ENCODE measurements around the gene TBL1XR1.

Gene TBL1XR1

DNA sequence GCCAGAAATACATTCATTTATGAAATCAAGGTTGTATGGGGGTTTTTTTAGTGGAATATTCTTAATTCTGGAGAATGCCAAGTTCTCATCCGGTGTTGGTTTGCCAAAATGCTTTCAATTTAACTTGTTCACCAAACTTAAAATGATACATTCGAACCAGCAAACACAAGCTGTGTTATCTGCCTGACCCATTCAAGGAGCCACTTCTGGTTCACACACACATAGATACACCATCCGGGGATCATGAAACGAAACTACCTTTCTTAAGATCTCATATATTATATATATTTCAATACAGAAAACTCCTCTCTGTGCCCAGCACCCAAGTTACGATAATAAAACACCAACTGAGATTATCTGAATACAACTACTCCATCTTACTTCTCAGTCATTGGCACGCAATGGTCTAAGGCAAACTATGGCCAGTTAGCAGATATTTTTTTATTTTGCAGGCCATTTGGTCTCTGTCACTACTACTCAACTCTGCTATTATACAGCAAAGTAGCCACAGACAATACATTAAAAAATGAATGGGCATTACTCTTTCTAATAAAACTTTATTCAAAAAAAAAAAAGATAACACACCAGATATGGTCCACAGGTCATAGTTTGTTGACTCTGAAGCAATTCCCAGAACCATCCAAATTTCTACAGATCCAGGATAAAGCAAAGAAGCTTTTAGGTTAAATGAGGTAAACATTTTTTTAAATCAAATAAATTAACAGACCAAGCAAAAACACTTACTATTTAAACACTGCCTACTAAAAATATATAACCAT lies 89.6 kb downstream of the TBL1XR1 start:
- no peak for DNase-seq

DNA sequence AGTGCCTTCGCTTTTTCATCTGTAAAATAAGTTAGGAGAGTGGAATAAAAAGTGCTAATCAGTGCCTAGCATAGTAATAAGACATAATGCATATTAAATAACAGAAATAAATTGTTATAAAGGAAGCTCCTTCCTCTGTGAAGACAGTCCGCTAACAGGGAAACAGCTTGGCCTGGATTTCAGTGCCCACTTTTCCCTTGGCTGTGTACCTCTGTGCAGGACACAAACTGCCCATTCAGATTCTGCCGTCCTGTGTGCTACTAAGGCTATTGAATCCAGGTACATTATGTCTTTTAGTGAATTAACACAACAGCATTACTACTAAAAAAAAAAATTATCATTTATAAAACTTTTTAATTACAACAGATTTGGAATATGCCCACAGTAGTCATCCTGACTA lies 90.7 kb downstream of the TBL1XR1 start:
- DNase-seq, result no peak

GRCh38 chr3:177106184-177106583 lies 91.1 kb downstream of the TBL1XR1 start:
- no peak for DNase-seq

GRCh38 chr3:177105623-177106022 lies 91.7 kb downstream of the TBL1XR1 start:
- DNase-seq, result no peak

DNA sequence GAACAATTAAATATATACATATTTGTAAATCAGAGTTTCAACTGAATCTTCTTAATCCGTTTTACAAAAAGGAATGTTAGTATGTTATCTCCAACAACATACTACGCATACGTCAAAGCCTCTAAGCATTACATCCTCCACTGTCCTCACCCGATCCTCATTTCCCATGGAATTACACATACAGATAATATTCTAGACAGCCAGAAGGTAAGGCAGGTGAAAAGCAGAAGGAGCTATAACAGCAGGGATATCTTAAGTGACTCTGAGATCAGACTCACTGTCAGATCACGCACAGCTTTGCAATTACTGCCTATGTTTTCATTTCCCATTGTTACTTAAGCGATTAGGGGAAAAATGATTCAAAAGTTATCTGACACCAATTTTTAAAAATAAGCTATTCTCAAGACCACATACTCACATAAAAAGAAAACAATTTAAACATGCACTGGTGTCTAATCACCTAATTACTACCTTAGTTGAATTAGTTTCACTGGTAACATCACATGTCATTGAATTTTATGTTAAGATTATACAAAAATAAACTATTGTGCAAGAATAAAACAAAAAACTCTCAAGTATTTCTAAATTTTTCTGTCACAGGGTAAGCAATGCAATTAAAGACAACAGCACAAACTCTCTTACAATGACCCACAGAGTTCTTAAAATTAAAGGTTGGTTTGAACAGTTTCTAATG lies 92.8 kb downstream of the TBL1XR1 start:
- DNase-seq, result no peak

GRCh38 chr3:177102553-177102952 lies 94.7 kb downstream of the TBL1XR1 start:
- no peak for DNase-seq

DNA sequence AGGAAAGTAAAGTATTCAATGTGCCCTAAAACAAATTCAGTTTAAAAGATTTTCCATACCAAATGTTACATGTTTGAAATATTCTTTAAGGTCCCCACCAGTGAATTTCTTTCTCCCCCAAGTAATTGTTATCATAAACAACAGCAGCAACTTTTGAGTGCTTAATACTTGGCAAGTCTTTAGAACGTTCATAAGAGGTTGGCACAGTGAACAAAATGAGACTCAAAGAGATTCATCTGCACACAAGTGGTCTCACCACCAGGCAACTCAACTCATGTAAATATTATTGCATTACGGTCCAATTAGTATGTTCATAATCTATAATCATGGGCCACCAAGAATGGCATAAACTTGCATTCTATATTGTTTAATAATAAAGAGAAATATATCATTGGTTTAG lies 98.7 kb downstream of the TBL1XR1 start:
- no peak for DNase-seq

DNA sequence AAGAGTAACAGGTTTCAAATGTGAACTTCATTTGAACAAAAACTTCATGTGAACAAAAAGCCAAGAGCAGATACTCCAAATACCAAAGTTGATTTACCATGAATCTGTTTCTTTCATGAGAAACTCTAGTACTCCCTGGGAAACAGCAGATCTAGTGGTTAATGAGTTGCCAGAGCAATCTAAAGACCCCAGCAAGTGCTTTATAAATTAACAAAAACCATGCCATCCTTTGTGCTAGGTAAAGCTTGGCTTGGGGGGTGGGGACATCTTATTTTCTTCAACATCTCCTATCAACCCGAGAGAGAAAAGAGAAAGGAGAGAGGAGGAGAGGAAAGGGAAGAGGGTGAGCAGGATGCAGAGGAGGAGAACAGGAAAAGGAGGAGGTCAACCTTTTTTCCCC lies 100.7 kb downstream of the TBL1XR1 start:
- DNase-seq, result no peak

- DNase-seq, result no peak
Observed at GRCh38 chr3:177093966-177094365, 103.3 kb downstream of the TBL1XR1 start.

DNA sequence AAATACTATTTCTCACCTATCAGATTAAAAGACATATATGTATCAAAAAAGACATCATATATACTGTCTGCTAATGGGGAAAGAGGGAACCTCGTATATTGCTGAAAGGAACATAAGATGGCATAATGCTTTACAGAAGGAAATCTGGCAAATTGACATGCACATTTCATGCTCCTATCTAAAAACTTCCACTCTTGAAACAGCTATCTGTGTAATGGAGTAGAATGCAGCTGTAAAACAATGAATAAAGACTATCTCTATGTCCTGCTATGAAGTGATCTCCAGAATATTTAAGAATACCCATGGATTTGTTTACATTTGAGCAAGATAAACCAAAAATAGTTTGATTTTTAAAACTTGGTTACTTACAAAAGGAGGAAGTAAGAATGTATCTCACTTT lies 107.4 kb downstream of the TBL1XR1 start:
- no peak for DNase-seq

DNA sequence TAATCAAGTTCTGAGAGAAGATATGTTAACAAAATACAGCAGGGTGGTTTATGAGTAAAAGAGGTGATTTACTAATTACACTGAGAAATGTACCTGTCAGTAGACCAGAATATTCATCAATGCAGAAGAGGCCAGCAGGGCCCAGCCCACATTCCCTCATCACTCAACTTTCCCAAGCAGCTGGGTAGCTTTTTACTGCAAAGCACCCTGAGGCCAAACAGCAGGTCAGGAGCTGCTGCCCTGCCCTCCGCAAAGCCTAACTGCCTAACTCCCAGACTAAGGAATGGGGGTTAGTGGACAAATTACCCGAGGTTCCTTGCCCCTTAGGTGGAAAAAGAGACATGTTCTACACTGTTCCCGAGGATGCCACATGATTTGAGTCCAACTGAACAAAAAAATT lies 108.2 kb downstream of the TBL1XR1 start:
- DNase-seq, result no peak

GRCh38 chr3:177085794-177086193 lies 111.5 kb downstream of the TBL1XR1 start:
- no peak for DNase-seq

GRCh38 chr3:177084616-177085015 lies 112.7 kb downstream of the TBL1XR1 start:
- no peak for DNase-seq

DNA sequence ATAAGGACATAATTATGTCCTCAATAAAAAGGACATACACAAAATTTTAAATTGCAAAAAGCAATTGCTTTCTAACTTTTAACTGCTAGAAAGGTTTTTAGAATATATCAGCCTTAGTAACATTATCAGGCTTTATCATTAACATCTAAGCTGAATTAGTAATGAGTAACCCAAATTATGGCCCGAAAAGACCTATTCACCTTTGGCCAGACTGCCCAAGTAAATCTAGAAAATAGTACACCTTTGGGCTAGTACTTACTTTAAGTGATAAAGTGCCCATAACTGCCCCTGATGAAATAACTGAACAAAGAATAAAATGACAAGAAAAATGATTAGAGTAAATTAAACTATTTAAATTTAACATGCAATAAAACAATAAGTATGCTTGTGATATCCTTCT lies 117.2 kb downstream of the TBL1XR1 start:
- DNase-seq, result no peak

DNA sequence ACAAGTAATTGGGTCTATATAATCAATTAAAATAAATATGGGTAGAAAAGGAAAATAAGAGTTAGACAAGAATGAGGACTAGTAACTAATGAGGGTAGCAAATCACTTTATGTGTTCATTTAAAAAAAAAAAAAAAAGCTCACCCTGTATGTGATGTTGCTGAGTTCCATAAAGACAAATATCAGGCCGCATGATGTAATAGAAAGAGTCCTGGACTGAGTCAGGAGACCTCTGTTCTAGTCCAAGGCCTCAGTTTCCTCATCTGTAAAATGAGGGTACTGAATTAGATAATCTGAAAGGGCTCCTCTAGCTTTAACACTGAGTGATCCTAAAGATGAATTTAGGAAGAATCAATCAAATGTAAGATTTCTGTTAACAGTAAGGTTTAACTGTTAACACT lies 117.6 kb downstream of the TBL1XR1 start:
- DNase-seq, result no peak

- DNase-seq, result no peak
Observed at GRCh38 chr3:177071496-177072156, 125.7 kb downstream of the TBL1XR1 start.

DNA sequence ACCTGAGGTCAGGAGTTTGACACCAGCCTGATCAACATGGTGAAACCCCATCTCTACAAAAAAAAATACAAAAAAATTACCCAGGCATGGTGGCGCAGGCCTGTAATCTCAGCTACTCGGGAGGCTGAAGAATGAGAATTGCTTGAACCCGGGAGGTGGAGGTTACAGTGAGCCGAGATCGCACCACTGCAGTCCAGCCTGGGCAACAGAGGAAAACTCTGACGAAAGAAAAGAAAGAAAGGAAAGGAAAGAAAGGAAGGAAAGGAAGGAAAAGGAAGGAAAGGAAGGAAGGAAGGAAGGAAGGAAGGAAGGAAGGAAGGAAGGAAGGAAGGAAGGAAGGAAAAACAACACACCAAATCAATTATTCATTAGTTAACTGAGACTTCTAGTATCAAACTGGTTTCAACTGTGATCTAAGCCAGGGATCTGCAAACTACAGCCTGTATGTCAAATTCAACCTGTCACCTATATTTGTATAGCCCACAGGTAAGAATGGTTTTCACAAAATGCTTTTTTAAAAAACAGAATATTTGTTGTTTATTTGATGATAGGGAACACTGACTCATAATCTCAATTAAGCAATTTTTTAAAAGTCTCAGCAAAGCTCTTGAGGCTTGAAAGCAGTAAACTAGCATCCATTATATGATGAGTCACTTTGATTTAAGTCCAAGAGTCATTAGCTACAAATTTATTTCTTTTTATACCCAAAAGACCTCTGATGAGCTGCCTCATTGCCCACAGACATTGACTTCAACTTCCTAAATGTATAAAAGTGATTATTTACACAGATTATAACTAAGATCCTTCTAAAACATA lies 127.6 kb downstream of the TBL1XR1 start:
- DNase-seq, result no peak

GRCh38 chr3:177068967-177069366 lies 128.3 kb downstream of the TBL1XR1 start:
- DNase-seq, result no peak

DNA sequence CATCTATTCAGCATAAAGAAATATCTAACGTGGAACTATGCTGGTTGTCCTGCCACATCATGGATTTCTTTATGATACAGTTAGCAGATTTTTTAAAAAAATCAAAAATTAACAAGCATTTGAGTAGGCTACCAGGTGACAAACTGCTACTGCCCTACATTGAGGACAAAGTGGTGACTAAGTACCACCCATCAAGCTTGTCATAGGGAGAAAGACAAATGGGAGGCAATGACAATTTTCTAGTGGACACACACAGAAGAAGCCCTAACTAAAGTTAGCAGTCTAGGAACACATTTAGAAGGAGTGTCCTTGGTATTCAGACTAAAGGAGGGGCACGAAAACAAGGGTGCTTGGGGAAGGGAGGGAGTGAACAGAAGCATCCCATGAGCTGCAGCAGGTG lies 131.2 kb downstream of the TBL1XR1 start:
- no peak for DNase-seq

GRCh38 chr3:177065285-177066033 lies 131.8 kb downstream of the TBL1XR1 start:
- no peak for DNase-seq

DNA sequence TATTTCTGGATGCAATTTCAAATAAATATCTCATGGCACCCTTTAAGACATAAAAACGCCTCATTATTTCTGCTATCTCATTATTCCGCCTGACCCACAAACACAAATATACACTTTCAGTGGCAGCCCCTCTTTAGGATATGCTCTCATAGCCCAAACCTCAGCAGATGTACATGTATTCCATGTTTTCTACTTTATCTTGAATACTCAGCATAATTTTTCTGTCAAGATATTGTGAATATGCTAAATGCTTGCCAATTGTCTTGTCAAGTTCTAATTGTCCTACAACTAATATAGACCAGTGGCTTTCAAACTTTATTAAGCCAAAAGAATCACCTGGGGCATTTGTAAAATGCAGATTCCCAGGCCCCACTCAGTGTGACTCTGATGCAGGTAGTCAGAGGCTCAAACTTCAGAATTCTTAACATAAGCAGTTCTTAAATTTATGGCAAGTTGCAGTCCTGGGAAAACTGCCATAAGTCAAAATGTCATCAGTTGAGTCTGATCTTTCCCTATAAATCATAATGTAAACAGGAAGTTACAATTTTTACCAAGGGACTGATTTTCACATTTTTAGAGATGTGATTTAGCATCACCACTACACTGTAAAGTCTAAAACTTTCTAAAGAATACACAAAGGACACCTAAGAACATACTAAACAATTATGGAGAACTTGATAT lies 135.1 kb downstream of the TBL1XR1 start:
- DNase-seq, result no peak

DNA sequence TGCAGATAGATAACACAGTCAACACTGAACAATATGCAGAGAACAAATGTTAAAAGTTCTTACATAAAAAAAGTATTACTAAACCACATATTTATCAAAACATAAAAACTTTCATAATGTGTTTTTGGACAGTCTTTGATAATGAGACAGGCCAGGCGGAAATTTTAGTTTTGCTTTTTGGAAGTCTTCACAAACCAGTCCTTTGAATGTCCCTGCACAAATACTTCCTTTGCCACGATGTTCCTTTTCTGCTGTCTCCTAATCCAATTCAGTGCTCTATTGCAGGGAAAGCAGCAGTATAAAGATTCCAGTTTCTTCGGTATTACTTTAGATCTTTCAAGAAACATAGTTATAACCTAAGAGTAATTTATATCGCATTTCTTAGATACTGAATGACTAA lies 135.9 kb downstream of the TBL1XR1 start:
- DNase-seq, result no peak
